GM23338 (cell line): ENCODE measurements around the gene CHCHD3. TPM values are rescaled to one million over a fixed set of nuclear protein-coding genes. Genes with fewer than 3 reads are reported as not detected.

Source experiments
- ATAC-seq: fragments of 200-7000 bp; cut with Tn5 transposase; 3 replicates; pipeline ENCODE4 v1.9.1; 2020
- DNase-seq: peaks from one replicate; pipeline ENCODE4 v3.0.0-alpha.2; 2015; ENCODE audit warnings: low spot score
- H2AFZ ChIP-seq: fragments of 200-600 bp; sonication (generic); 2 replicates; pipeline ENCODE4 v1.8.0; 2016; ENCODE audit warnings: antibody characterized with exemption, mild to moderate bottlenecking, moderate library complexity
- H3F3A ChIP-seq: fragments of 200-600 bp; sonication (generic); replicated peaks from 2 replicates; pipeline ENCODE4 v1.8.0; 2017; ENCODE audit warnings: antibody characterized with exemption, mixed run types, low read depth
- H3K27ac ChIP-seq: fragments of 200-600 bp; sonication (generic); 2 replicates; pipeline ENCODE4 v1.6.1; 2016; ENCODE audit warnings: low read depth
- H3K27me3 ChIP-seq: fragments of 200-600 bp; sonication (generic); 2 replicates; pipeline ENCODE4 v1.8.0; 2016; ENCODE audit warnings: mild to moderate bottlenecking, mixed run types, moderate library complexity; ENCODE audit not compliant: insufficient read depth
- H3K36me3 ChIP-seq: fragments of 200-600 bp; sonication (generic); 2 replicates; pipeline ENCODE4 v1.8.0; 2016; ENCODE audit warnings: mild to moderate bottlenecking; ENCODE audit not compliant: insufficient read depth
- H3K4me1 ChIP-seq: fragments of 200-600 bp; sonication (generic); 2 replicates; pipeline ENCODE4 v1.8.0; 2016; ENCODE audit warnings: mild to moderate bottlenecking, moderate library complexity; ENCODE audit not compliant: insufficient read depth
- H3K4me2 ChIP-seq: fragments of 200-600 bp; sonication (generic); 2 replicates; pipeline ENCODE4 v1.7.1; 2017; ENCODE audit warnings: mixed run types
- H3K4me3 ChIP-seq: fragments of 200-600 bp; sonication (generic); 2 replicates; pipeline ENCODE4 v1.6.1; 2016; ENCODE audit warnings: mixed run types
- H3K79me2 ChIP-seq: fragments of 200-600 bp; sonication (generic); replicated peaks from 2 replicates; pipeline ENCODE4 v1.8.0; 2017; ENCODE audit warnings: mild to moderate bottlenecking; ENCODE audit not compliant: insufficient read depth
- H3K9me2 ChIP-seq: fragments of 200-600 bp; sonication (generic); 2 replicates; pipeline ENCODE4 v1.8.0; 2017; ENCODE audit not compliant: insufficient read depth
- H4K20me1 ChIP-seq: fragments of 200-600 bp; sonication (generic); replicated peaks from 2 replicates; pipeline ENCODE4 v1.8.0; 2017; ENCODE audit warnings: mild to moderate bottlenecking; ENCODE audit not compliant: insufficient read depth
- H3K27ac Mint-ChIP-seq: 2 replicates; pipeline ENCODE4 v1.8.0; 2020; ENCODE audit warnings: inconsistent platforms, mild to moderate bottlenecking, moderate library complexity, mixed read lengths
- H3K27me3 Mint-ChIP-seq: 3 replicates; pipeline ENCODE4 v1.8.0; 2022; ENCODE audit warnings: low read depth, mild to moderate bottlenecking, moderate library complexity, mixed read lengths, inconsistent platforms; ENCODE audit not compliant: insufficient read depth, poor library complexity
- H3K36me3 Mint-ChIP-seq: 3 replicates; pipeline ENCODE4 v1.8.0; 2021; ENCODE audit warnings: low read depth, mild to moderate bottlenecking, inconsistent platforms, moderate library complexity, mixed read lengths
- H3K4me1 Mint-ChIP-seq: 3 replicates; pipeline ENCODE4 v1.8.0; 2020; ENCODE audit warnings: mild to moderate bottlenecking, inconsistent platforms, mixed read lengths
- H3K4me3 Mint-ChIP-seq: 3 replicates; pipeline ENCODE4 v1.8.0; 2021; ENCODE audit warnings: moderate library complexity, mild to moderate bottlenecking, inconsistent platforms, mixed read lengths
- H3K9me3 Mint-ChIP-seq: 3 replicates; pipeline ENCODE4 v1.8.0; 2020; ENCODE audit warnings: moderate library complexity, mild to moderate bottlenecking, inconsistent platforms, mixed read lengths
- CREB1 ChIP-seq: fragments of 250-450 bp; sonication (Bioruptor Pico); IDR thresholded peaks from 2 replicates; pipeline ENCODE4 v1.5.0; 2020; ENCODE audit warnings: low read depth, mild to moderate bottlenecking, moderate library complexity
- EZH2 ChIP-seq: fragments of 200-600 bp; sonication (generic); IDR thresholded peaks from one replicate; pipeline ENCODE4 v1.8.0; 2017; ENCODE audit warnings: antibody characterized with exemption, mild to moderate bottlenecking, low read depth; ENCODE audit not compliant: unreplicated experiment
- EZH2phosphoT487 ChIP-seq: fragments of 200-600 bp; sonication (generic); IDR thresholded peaks from one replicate; pipeline ENCODE4 v1.8.1; 2018; ENCODE audit warnings: antibody characterized with exemption; ENCODE audit not compliant: unreplicated experiment
- JUNB ChIP-seq: IDR thresholded peaks from one replicate; pipeline ENCODE4 v1.6.1; 2016; ENCODE audit warnings: antibody characterized with exemption; ENCODE audit not compliant: unreplicated experiment
- NANOG ChIP-seq: IDR thresholded peaks from 2 replicates; pipeline ENCODE4 v1.6.1; 2016; ENCODE audit warnings: antibody characterized with exemption, borderline replicate concordance
- POLR2AphosphoS5 ChIP-seq: IDR thresholded peaks from 2 replicates; pipeline ENCODE4 v1.6.1; 2016; ENCODE audit warnings: antibody characterized with exemption, low read depth
- STAT1 ChIP-seq: IDR thresholded peaks from one replicate; pipeline ENCODE4 v1.6.1; 2016; ENCODE audit warnings: antibody characterized with exemption; ENCODE audit not compliant: unreplicated experiment
- ZNF114 ChIP-seq: fragments of 250-450 bp; sonication (Bioruptor Pico); IDR thresholded peaks from 2 replicates; pipeline ENCODE4 v1.5.0; 2020; ENCODE audit warnings: mild to moderate bottlenecking, moderate library complexity
- ZNF331 ChIP-seq: fragments of 250-450 bp; sonication (Bioruptor Pico); IDR thresholded peaks from 2 replicates; pipeline ENCODE4 v1.5.0; 2020; ENCODE audit warnings: low read depth, mild to moderate bottlenecking, moderate library complexity
- polyA plus RNA-seq: library from polyadenylated mRNA; unstranded; fragments of >200 nt; fragmentation: Nextera tagmentation; extraction: Ambion mirVana; gene quantifications from 2 replicates; pipeline ENCODE4 v1.2.1, GENCODE V29; 2016
- total RNA-seq: library from RNA; depleted of rRNA; stranded (reverse); fragments of >200 nt; shearing (Covaris generic); gene quantifications from 2 replicates; pipeline ENCODE4 v1.2.3, GENCODE V29; 2014
- TF ChIP-seq, protein P1 (sequence below): IDR thresholded peaks from one replicate; pipeline ENCODE4 v1.6.1; 2018; ENCODE audit warnings: antibody characterized with exemption; ENCODE audit not compliant: unreplicated experiment
- TF ChIP-seq, protein P2 (sequence below), 2 experiments: fragments of 200-600 bp in 1 of 2; sonication (generic) in 1 of 2; conservative IDR thresholded peaks; 2 replicates each; pipeline versions ENCODE4 v1.5.1 to v1.6.1; 2016 to 2017; ENCODE audit warnings: antibody characterized with exemption in 2 of 2, low read depth in 2 of 2, mild to moderate bottlenecking in 2 of 2, moderate library complexity in 1 of 2

The CHCHD3 gene
- total and polyA plus RNA-seq, 2 experiments from 2014 or later = 107 to 131 TPM

DNA sequence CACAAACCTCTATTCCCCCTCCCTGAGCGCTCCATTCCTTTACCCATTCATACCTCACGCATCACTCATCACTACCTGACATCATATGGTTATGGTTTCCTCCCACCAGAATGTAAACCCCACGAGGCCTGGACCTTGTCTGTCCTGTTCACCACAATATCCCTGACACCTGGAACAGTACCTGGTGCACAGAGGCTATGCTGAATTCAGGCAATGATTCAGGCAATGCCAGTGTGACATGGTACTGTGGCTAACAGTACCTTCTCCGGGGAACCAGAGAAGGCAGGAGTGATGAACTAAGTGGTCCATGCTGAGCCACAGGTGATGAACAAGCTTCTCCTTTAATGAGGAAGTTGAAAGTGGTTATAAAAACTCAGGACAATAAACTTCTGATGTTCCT lies 303.1 kb downstream of the CHCHD3 start:
- H3K4me3 Mint-ChIP-seq = no peak overlapping the region
- H3K27ac Mint-ChIP-seq = no peak overlapping the region

DNA sequence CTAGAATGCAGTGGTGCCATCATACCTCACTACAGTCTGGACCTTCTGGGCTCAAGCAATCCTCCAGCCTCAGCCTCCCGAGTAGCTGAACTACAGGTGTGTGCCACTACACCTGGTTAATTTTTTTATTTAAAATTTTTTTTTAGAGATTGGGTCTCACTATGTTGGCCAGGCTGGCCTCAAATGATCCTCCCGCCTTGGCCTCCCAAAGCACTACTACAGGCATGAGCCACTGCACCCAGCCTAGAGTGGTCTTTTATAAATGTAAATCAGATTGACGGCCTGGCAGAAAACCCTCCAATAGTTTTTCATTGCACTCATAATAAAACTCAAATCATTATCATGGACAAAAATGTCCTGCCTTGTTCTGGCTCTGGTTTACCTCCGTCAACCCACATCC lies 303.9 kb downstream of the CHCHD3 start:
- no peak overlapping the region for H3K4me3 Mint-ChIP-seq
- Histone ChIP-seq H3K9me2 (no peaks in the 10 kb centered on the region), H3K36me3 (no peaks in the 10 kb centered on the region), H4K20me1 (no peaks in the 10 kb centered on the region), H3K27me3 (no peaks in the 10 kb centered on the region), H2AFZ (no peak overlapping the region), H3F3A (no peaks in the 10 kb centered on the region), H3K4me3 (no peak overlapping the region), H3K4me1 (no peaks in the 10 kb centered on the region), H3K79me2 (no peaks in the 10 kb centered on the region), H3K4me2 (no peak overlapping the region), H3K27ac (no peak overlapping the region)
- H3K36me3 Mint-ChIP-seq = no peaks in the 10 kb centered on the region
- H3K9me3 Mint-ChIP-seq = no peaks in the 10 kb centered on the region
- no peak overlapping the region for H3K27ac Mint-ChIP-seq
- ATAC-seq (no peak), DNase-seq (no peak)
- peaks cover 10% of the 10 kb centered on the region for H3K4me1 Mint-ChIP-seq
- no peak for TF ChIP-seq CREB1 (CRISPR knock-in tag)
- no peak for TF ChIP-seq ZNF331
- H3K27me3 Mint-ChIP-seq = peaks cover 5% of the 10 kb centered on the region

More for the DNA sequence above, 303.1 kb downstream of the CHCHD3 start:
- Mint-ChIP-seq H3K9me3 (no peaks in the 10 kb centered on the region), H3K27me3 (peaks cover 5% of the 10 kb centered on the region), H3K36me3 (no peaks in the 10 kb centered on the region), H3K4me1 (peaks cover 9% of the 10 kb centered on the region; the same call in 2 of the 3 replicates)
- Histone ChIP-seq H3K79me2 (no peaks in the 10 kb centered on the region), H4K20me1 (no peaks in the 10 kb centered on the region), H3K4me3 (no peak overlapping the region), H2AFZ (no peak overlapping the region), H3K4me2 (no peak overlapping the region), H3K9me2 (no peaks in the 10 kb centered on the region), H3K27ac (no peak overlapping the region), H3F3A (no peaks in the 10 kb centered on the region), H3K4me1 (no peaks in the 10 kb centered on the region), H3K27me3 (no peaks in the 10 kb centered on the region), H3K36me3 (no peaks in the 10 kb centered on the region)
- no peak for DNase-seq
- no peak for ATAC-seq
- peak; percentile 24; the same call in 1 of the 2 replicates for TF ChIP-seq POLR2AphosphoS5
- TF ChIP-seq, protein P1, sequence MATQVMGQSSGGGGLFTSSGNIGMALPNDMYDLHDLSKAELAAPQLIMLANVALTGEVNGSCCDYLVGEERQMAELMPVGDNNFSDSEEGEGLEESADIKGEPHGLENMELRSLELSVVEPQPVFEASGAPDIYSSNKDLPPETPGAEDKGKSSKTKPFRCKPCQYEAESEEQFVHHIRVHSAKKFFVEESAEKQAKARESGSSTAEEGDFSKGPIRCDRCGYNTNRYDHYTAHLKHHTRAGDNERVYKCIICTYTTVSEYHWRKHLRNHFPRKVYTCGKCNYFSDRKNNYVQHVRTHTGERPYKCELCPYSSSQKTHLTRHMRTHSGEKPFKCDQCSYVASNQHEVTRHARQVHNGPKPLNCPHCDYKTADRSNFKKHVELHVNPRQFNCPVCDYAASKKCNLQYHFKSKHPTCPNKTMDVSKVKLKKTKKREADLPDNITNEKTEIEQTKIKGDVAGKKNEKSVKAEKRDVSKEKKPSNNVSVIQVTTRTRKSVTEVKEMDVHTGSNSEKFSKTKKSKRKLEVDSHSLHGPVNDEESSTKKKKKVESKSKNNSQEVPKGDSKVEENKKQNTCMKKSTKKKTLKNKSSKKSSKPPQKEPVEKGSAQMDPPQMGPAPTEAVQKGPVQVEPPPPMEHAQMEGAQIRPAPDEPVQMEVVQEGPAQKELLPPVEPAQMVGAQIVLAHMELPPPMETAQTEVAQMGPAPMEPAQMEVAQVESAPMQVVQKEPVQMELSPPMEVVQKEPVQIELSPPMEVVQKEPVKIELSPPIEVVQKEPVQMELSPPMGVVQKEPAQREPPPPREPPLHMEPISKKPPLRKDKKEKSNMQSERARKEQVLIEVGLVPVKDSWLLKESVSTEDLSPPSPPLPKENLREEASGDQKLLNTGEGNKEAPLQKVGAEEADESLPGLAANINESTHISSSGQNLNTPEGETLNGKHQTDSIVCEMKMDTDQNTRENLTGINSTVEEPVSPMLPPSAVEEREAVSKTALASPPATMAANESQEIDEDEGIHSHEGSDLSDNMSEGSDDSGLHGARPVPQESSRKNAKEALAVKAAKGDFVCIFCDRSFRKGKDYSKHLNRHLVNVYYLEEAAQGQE = no peak

DNA sequence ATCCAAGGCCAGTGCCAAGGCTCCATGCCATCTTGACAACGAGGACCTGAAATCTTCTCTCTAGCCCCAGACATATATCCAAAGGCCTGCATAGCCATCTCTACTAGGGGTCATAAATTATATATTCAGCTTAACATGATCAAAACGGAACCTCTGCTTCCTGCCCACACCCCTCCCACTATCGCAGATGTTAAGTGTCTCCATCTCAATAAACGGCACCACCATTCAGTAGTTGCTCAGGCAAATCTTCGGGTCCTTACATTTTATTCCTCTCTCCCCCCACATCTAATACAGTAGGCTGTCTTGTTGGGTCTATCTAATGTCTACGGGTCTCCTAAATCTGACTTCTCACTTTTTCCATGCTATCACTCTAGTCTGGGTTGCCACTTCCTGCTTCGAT lies 304.5 kb downstream of the CHCHD3 start:
- no peaks in the 10 kb centered on the region for H3K27me3 ChIP-seq
- H3K36me3 Mint-ChIP-seq = no peaks in the 10 kb centered on the region
- DNase-seq = no peak
- peaks cover 10% of the 10 kb centered on the region for H3K4me1 Mint-ChIP-seq
- peaks cover 5% of the 10 kb centered on the region for H3K27me3 Mint-ChIP-seq
- no peaks in the 10 kb centered on the region for H4K20me1 ChIP-seq
- no peak overlapping the region for H3K4me3 ChIP-seq
- no peaks in the 10 kb centered on the region for H3K36me3 ChIP-seq
- H3F3A ChIP-seq = no peaks in the 10 kb centered on the region
- H3K79me2 ChIP-seq = no peaks in the 10 kb centered on the region
- no peak overlapping the region for H3K4me2 ChIP-seq
- H3K27ac ChIP-seq = no peak overlapping the region
- no peak overlapping the region for H3K27ac Mint-ChIP-seq
- no peaks in the 10 kb centered on the region for H3K4me1 ChIP-seq
- H3K9me3 Mint-ChIP-seq = no peaks in the 10 kb centered on the region
- H2AFZ ChIP-seq = no peak overlapping the region
- H3K9me2 ChIP-seq = no peaks in the 10 kb centered on the region
- ATAC-seq = no peak
- no peak overlapping the region for H3K4me3 Mint-ChIP-seq
- TF ChIP-seq ZNF331 (no peak), EZH2 (no peak), ZNF114 (CRISPR knock-in tag) (no peak), NANOG (no peak), STAT1 (no peak), POLR2AphosphoS5 (no peak), JUNB (no peak), CREB1 (CRISPR knock-in tag) (no peak), EZH2phosphoT487 (no peak)
- TF ChIP-seq, protein P2, sequence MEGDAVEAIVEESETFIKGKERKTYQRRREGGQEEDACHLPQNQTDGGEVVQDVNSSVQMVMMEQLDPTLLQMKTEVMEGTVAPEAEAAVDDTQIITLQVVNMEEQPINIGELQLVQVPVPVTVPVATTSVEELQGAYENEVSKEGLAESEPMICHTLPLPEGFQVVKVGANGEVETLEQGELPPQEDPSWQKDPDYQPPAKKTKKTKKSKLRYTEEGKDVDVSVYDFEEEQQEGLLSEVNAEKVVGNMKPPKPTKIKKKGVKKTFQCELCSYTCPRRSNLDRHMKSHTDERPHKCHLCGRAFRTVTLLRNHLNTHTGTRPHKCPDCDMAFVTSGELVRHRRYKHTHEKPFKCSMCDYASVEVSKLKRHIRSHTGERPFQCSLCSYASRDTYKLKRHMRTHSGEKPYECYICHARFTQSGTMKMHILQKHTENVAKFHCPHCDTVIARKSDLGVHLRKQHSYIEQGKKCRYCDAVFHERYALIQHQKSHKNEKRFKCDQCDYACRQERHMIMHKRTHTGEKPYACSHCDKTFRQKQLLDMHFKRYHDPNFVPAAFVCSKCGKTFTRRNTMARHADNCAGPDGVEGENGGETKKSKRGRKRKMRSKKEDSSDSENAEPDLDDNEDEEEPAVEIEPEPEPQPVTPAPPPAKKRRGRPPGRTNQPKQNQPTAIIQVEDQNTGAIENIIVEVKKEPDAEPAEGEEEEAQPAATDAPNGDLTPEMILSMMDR (conservative IDR thresholded peaks at IDR 0.05; ENCODE audit: low read depth in 2 of 2) = no peak
- TF ChIP-seq, protein P1 = no peak
